ENCODE results near the gene RPS16. TPM values are rescaled to one million over a fixed set of nuclear protein-coding genes. Genes with fewer than 3 reads are reported as not detected.

Gene RPS16
- total and polyA plus RNA-seq, 2 of the 8 experiments (the other 6 are each of a cell fraction or from before 2014, with no cell fraction given) = 2,433 to 7,810 TPM

DNA sequence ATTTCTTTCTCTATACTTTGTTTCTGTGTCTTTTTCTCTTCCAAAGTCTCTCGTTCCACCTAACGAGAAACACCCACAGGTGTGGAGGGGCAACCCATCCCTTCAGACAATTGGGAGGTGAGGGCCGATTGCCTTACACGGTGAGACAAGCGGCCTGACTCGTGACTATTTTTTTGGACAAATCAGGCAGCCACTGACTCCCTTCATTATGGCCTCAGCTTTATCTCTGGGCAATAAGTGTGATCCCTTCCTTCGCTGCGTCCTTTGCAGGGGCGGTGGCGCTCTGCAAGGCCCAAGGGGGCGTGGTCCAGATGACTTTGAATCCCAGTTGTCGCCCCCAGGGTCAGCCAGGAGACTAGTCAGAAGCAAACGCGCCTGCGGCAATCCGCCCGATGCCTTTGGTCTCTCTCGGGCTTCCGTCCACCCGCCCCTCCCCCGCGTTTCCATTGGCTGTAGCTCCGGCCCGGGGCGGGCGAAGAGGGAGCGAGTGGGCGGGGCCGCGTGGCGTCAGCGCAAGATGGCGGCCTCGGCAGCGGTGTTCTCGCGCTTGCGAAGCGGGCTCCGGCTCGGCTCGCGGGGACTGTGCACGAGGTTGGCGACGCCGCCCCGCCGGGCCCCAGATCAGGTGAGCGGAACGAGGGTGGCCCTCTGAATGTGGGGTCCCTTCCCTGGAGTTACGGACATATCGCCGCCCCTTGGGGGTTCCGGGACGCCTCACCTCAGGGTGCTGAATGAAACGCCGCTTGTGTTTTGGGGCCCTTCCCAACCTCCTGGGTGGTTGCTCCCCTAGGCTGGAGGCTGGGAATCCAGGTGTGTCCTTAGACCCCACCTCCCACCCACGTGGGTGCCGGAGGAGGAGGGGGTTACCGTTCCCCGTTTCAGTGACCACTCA is 44.8 kb upstream of the RPS16 start, which contains the start of gene TIMM50 (continued):
- TF ChIP-seq HDAC6 (IDR thresholded peaks at IDR 0.05; ENCODE audit: low read depth, low read length) = no peak
- no peak for TF ChIP-seq CBX5 (IDR thresholded peaks at IDR 0.05; ENCODE audit: low read depth, low read length)
- TF ChIP-seq KDM1A (IDR thresholded peaks at IDR 0.05; ENCODE audit: borderline replicate concordance, low read length) = no peak
- TF ChIP-seq ASH2L (IDR thresholded peaks at IDR 0.05; ENCODE audit: low read length) = peak; percentile 88
- no peak for TF ChIP-seq FOSL1 (IDR thresholded peaks at IDR 0.05; ENCODE audit: insufficient read depth, low read depth, low read length)
- no peak for TF ChIP-seq RNF2 (IDR thresholded peaks at IDR 0.05; ENCODE audit: borderline replicate concordance, low read depth, low read length, missing control alignments, poor library complexity, severe bottlenecking)
- peak; percentile 88 for TF ChIP-seq TAF1 (IDR thresholded peaks at IDR 0.05; ENCODE audit: low read depth, low read length)
- no peak for TF ChIP-seq CHD1 (IDR thresholded peaks at IDR 0.05; ENCODE audit: low read depth, low read length)
- TF ChIP-seq CBX8 (IDR thresholded peaks at IDR 0.05; ENCODE audit: borderline replicate concordance, low read depth, low read length) = no peak
- peak; percentile 72 to 81; a peak in 2 of 4 replicates for TF ChIP-seq SIN3A (conservative IDR thresholded peaks at IDR 0.05 in 1 of 2, IDR thresholded peaks at IDR 0.05 in 1 of 2; ENCODE audit: low read depth in 1 of 2, low read length in 2 of 2)
- TF ChIP-seq TEAD4 (IDR thresholded peaks at IDR 0.05; ENCODE audit: low read depth, low read length) = no peak
- peak; percentile 43; the same call in 1 of the 2 replicates for TF ChIP-seq JUND (IDR thresholded peaks at IDR 0.05; ENCODE audit: low read length)
- TF ChIP-seq MAFK (IDR thresholded peaks at IDR 0.05; ENCODE audit: low read depth, low read length) = no peak
- TF ChIP-seq NRF1 (IDR thresholded peaks at IDR 0.05; ENCODE audit: low read depth, low read length) = no peak
- TF ChIP-seq KDM5A (IDR thresholded peaks at IDR 0.05; ENCODE audit: low read length) = peak; percentile 82
- TF ChIP-seq TAF7 (optimal IDR thresholded peaks at IDR 0.05; ENCODE audit: borderline replicate concordance, low read depth, low read length) = peak; percentile 74
- TF ChIP-seq TCF12 (IDR thresholded peaks at IDR 0.05; ENCODE audit: low read depth, low read length) = no peak
- TF ChIP-seq CHD2 (IDR thresholded peaks at IDR 0.05; ENCODE audit: low read length) = peak; percentile 80
- peak; percentile 55; the same call in 1 of the 2 replicates for TF ChIP-seq BRCA1 (IDR thresholded peaks at IDR 0.05; ENCODE audit: low read depth, low read length)
- peak; percentile 90 for TF ChIP-seq SP4 (IDR thresholded peaks at IDR 0.05; ENCODE audit: low read length)
- TF ChIP-seq ZNF274 (IDR thresholded peaks at IDR 0.05; ENCODE audit: borderline replicate concordance, extremely low read depth, low read length) = no peak
- TF ChIP-seq SP2 (IDR thresholded peaks at IDR 0.05; ENCODE audit: low read length) = no peak
- TF ChIP-seq EGR1 (IDR thresholded peaks at IDR 0.05; ENCODE audit: borderline replicate concordance, low read depth, low read length) = peak; percentile 72; the same call in 1 of the 2 replicates
- TF ChIP-seq GABPA (IDR thresholded peaks at IDR 0.05; ENCODE audit: borderline replicate concordance, insufficient read depth, low read length) = no peak
- peak; percentile 89 for TF ChIP-seq SAP30 (IDR thresholded peaks at IDR 0.05; ENCODE audit: insufficient read depth, insufficient replicate concordance, low read length)

Data from H1 (cell line).